Activated CD8-positive, alpha-beta memory T cell treated with anti-CD3 and anti-CD28 coated beads, Interleukin-2, amount 50 U/mL, for 48 hours (primary cell): Measurements from ENCODE around the gene EN2.
A peak's percentile ranks its signal among the peaks of the same experiment; 100 is the strongest.

Source experiments
- DNase-seq: peaks from one replicate; pipeline ENCODE4 v3.0.0-alpha.2; 2020

EN2 gene

GRCh38 chr7:155465761-155466141 is 7.8 kb downstream of the EN2 start:
- DNase-seq = no peak

DNA sequence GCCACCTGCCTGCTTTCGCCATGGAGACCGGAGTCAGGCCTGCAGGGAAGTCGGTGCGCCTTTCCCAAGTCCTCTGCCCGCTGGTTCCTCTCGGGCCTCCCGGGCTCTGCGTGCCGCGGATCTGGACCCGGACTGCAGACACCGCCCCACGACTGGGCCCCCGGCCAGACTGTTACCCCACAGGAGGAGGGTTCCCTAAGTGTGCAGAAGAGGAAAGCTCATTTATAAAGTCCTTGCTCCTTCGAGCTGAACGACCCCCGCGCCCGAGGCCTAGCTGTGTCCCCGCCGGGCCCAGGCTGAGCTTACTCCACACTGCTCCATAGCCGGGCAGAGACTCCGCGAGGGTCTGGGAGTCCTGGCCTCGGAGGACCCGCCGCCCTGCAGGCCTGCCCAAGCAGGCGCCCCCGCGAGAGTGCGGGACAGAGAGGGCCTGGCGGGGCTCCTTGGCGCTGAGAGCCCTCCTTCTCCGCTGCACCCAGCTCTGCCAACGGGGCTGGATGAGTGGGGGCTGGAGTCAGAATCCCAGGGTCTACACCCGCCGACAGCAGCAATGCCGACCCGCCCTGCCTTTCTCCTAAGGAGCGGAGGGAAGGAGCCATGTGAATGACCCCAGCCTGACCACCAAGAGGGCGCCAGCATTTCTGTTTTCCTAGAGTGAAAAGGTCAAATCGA is 8.3 kb downstream of the EN2 start:
- DNase-seq = no peak

- DNase-seq = no peak
Measured at GRCh38 chr7:155466814-155467733, 9.1 kb downstream of the EN2 start.

GRCh38 chr7:155467846-155468784 is 10.2 kb downstream of the EN2 start:
- DNase-seq = peak; percentile 45

DNA sequence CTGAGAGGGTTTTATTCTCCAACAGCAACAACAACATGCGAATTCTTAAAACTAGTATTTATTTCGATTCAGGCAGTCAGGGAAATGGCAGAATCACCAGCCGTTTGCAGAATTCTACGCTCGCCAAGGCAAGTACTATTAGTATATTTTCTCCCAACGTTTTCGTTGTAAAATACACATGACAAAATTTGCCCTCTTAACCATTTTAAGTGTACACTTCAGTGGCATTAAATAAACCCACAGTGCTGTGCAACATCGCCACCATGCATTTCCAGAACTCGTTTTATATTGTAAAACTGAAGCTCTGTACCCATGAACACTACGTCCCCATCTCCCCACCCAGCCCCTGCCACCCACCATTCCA is 10.8 kb downstream of the EN2 start:
- no peak for DNase-seq

DNA sequence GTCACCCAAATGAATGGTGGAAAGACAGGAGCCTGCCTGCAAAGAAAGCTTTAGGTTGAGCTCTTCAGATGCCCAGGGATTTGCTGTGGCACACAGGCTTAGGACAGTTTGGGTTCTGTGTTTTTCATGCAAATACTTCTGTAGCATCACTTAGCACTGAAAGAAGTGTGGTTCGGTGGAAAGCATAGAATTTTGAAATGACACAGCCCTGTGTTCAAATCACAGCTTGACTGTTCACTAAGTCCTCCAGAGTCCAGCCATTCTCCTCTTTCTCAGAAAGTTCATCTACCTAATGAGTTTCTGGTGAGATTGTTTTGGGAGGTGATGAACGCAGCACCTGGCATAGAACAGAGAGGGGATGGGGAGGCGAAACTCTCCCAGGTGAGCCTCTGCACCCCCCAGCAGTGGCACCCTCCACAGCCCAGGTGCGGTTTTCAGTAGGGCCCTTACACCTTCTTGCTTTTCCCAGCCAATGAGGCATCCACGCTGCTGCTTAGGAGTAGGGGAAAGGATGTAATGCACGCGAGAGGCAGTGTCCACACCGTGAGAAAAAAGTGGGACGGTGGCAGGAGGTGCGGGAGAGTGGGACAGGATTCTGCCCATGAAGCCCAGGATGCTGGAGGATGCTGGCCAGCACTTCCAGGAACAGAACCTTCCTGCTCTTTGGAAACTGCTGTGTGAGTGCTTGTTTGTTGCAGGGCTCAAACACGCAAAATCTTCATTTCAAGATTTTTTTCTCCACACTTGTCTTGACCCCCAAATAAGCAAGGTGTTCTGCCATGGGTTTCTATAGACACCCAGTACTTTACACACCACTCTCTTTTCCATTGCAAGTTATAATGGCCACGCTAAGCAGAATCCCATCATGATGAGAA is 11.6 kb downstream of the EN2 start:
- no peak for DNase-seq

GRCh38 chr7:155470186-155470487 is 12.2 kb downstream of the EN2 start:
- no peak for DNase-seq

- DNase-seq = no peak
Measured at GRCh38 chr7:155470686-155471638, 13.0 kb downstream of the EN2 start.

GRCh38 chr7:155471718-155472117 is 13.8 kb downstream of the EN2 start:
- DNase-seq = no peak

- no peak for DNase-seq
Measured at GRCh38 chr7:155477476-155477875, 19.5 kb downstream of the EN2 start.

DNA sequence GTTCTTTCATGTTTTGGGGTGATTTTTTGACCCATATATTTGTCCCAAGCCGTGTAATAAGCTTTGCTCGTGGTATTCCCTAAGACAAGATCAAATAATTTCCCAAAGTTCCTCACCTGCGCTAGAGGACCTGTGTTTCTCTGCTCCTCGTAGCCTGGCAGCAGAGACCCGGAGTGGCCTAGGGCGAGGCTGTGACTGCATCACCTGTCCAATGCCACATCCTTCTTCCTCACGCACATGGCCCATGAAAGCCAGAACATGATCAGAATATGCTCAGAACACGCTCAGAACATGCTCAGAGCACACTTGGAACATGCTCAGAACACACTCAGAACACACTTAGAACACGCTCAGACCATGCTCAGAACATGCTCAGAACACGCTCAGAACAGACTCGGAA is 23.8 kb downstream of the EN2 start:
- DNase-seq = no peak

DNA sequence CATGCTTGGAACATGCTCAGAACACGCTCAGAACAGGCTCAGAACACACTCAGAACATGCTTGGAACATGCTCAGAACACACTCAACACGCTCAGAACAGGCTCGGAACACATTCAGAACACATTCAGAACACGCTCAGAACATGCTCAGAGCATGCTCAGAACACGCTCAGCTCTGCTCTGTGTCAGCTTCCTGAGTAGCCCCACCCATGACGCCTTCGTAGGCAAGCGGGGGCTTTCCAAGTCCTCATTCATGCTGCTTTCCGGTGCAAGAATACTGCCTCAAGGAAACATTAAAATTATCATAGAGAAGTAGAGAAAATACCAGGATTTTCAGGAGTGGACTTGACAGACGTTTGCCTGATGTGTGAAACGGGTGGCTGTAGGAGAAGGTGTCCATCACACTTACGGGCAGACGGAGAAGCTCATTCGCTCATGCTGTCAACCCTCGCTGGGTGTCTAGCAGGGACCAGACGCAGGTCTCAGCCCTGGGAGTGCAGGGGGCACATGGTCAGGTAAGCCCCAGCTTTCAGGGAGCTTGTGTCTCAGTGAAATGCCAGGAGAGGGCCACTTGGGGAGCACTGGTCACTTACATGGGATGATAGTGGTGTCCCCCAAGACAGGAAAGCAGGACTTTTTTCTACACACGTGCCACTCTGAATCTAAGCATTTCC is 24.7 kb downstream of the EN2 start:
- no peak for DNase-seq

GRCh38 chr7:155483245-155483644 is 25.3 kb downstream of the EN2 start:
- DNase-seq = no peak

DNA sequence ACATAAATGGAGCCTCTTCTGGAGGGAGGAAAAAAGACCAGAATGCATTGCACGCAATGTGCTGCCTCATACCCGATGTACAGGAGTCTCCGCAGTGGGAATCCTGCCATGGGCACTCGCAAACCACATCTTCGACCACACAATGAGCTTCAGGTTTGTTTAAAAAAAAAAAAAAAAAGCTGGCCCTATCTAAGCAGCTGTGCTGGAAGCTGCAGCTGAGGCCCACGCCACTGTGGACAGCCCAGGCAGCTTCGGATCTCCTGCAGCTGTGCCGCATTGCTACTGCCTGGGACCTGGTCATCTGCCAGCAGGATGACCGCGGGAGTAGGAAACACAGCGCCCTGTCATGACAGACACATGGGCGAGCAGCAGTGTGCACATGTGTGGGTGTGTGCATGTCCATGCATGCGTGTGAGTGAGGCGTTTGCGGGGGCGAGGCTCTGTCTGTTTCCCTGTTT is 26.0 kb downstream of the EN2 start:
- no peak for DNase-seq

DNA sequence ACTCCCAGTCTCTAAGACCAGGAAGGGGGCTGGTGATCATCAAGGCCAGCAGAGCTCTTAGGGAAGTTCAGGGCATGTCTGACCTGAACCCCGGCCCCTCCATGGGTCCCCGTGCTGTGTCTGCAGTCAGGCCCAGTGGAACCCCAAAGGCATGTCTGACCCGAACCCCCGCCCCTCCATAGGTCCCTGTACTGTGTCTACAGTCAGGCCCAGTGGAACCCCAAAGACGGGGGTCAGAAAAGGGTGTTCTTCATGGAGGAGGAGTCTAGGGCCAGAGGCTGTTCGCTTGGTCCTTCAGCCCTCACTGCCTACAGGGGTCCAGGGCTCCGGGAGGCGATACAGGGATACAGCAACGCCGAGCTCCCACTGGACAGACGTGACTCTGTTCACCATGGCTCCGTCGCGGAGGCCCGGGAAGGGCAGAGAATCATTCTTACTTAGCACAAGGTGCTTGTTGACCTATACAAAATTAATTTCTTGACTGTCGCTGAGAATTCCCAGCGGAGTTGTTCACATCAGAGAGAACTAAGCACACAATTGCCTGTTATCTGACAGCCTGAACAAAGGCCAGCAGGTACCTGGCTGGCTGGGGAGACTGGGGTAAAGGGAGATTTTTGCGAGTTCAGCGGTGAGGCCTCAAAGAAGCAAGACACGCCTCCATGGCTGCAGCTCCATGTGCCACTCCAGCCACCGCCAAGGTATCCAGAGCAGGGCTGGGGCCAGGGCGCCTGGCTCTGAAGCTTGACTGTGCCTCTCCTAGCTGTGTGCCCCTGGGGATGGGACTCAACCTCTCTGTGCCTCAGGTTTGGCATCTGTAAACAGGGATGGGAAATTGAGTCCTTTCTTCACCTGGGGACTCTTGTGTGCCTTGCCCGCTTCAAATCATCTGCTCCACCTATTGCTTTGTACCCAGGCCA is 26.8 kb downstream of the EN2 start:
- DNase-seq = no peak

DNA sequence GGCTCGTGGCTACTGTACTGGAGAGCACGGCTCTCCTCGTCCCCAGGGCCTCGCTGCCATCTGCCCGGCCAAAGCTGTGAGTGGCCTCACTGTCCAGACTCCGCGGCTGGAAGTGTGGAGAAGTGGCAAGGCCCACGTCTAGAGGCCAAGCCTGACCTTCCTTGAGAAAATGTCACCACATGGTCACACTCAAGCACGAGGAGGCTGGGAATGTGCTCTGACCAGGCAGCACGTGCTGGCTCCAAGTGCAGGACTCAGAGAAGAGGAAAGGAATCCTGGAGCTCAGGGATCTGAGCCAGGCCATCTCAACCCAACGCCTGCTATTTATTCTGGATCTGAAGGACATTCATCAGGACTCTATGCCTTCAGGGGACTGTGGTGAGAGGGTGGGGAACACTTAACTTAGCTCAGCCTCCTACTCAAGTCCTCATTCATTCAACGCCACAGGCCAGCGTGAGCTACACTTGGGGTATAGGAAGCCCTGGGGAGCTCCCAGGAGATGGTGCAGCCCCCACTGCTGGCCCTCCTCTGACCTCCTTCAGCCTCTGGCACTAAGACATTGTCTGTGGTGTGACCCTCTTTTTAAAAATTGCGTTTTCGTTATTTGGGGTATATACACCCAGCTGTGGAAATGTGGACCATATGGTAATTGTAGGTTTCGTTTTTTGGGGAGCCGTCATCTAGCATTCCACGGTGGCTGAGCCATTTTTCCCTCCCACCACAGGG is 29.0 kb downstream of the EN2 start:
- DNase-seq = no peak

DNA sequence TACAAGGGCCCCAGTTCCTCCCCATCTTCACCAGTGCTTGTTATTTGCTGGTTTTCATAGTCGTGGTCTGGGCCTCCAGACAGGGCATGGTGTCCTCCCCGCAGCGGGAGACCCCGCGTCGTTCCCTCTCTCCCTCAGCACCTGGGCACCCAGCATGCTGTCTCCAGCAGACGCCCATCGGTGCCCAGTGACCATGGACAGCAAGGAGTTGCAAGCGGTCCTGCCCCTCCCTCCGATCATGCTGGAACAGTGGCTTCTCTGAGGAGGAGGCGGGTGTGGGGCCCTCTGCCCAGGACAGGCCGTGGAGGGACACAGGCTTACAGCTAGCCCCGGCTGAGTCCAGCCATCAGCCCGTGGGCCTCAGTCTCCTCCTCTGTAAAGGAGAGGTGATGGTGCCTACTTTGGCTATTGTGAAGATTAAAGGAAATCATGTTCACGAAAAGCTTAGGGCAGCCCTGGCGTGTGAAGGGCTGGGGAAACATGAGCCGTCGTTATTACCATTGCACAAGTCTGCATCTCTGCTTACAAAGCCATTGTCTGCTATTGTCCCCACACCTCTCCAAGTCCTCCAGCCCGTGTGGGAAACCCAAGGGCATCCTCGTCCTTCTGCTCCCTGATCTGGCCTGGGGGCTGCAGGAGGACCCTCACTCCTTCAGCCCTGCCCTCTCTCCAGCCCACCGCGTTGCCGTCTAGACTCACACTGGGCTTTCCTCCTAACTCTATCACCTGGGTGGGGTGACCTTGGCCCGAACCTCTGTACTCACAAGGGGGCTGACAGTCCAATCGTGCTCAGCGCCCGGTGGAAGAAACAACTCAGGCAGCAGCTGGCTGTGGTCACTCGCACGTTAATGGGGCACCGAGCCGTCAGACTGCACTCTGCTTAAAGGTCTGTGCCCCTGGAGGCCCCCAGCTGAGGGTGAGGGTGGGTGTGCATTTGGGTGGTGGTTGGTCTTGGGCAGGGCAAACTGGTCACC is 29.9 kb downstream of the EN2 start:
- no peak for DNase-seq
